OCI-LY1 (cell line): Measurements from ENCODE around the gene PCDHA6.
"Not testable (repeated sequence)": the region's sequence is repeated elsewhere in the genome, so short reads cannot be mapped to it uniquely, and the experiment has no call there.

Source experiments
- H2AFZ ChIP-seq: fragments of 200-600 bp; sonication (generic), shearing (Covaris generic); 2 replicates; pipeline ENCODE4 v1.6.0; 2014; ENCODE audit warnings: antibody characterized with exemption, mild to moderate bottlenecking, low read length
- H3F3A ChIP-seq: fragments of 200-600 bp; sonication (generic), shearing (Covaris generic); 2 replicates; pipeline ENCODE4 v1.6.0; 2014; ENCODE audit warnings: mild to moderate bottlenecking, antibody characterized with exemption, low read length, moderate library complexity; ENCODE audit not compliant: insufficient read depth
- H3K27ac ChIP-seq: fragments of 200-600 bp; sonication (generic); 2 replicates; pipeline ENCODE4 v1.5.1; 2014; ENCODE audit warnings: low read length, mixed run types, mild to moderate bottlenecking, low read depth; ENCODE audit not compliant: poor library complexity, severe bottlenecking
- H3K27me3 ChIP-seq: fragments of 200-600 bp; sonication (generic); 2 replicates; pipeline ENCODE4 v1.6.0; 2014; ENCODE audit warnings: antibody characterized with exemption, mild to moderate bottlenecking, low read length, moderate library complexity; ENCODE audit not compliant: insufficient read depth
- H3K36me3 ChIP-seq: fragments of 200-600 bp; sonication (generic); 2 replicates; pipeline ENCODE4 v1.6.1; 2014; ENCODE audit warnings: mild to moderate bottlenecking, antibody characterized with exemption, low read length, moderate library complexity, mixed read lengths; ENCODE audit not compliant: insufficient read depth
- H3K4me1 ChIP-seq: fragments of 200-600 bp; sonication (generic); 2 replicates; pipeline ENCODE4 v1.5.1; 2014; ENCODE audit warnings: mild to moderate bottlenecking, low read length, moderate library complexity; ENCODE audit not compliant: insufficient read depth, severe bottlenecking
- H3K4me2 ChIP-seq: fragments of 200-600 bp; sonication (generic), shearing (Covaris generic); 2 replicates; pipeline ENCODE4 v1.6.1; 2014; ENCODE audit warnings: low read length
- H3K4me3 ChIP-seq: fragments of 200-600 bp; sonication (generic); 2 replicates; pipeline ENCODE4 v1.5.1; 2014; ENCODE audit warnings: low read length, low read depth, mild to moderate bottlenecking, mixed read lengths; ENCODE audit not compliant: poor library complexity, severe bottlenecking
- H3K79me2 ChIP-seq: fragments of 200-600 bp; shearing (Covaris generic); 2 replicates; pipeline ENCODE4 v1.6.1; 2016; ENCODE audit warnings: mixed run types, low read length, mixed read lengths; ENCODE audit not compliant: insufficient read depth
- H3K9ac ChIP-seq: fragments of 200-600 bp; sonication (generic), shearing (Covaris generic); 2 replicates; pipeline ENCODE4 v1.6.1; 2014; ENCODE audit warnings: mild to moderate bottlenecking, low read length, mixed read lengths
- H3K9me2 ChIP-seq: fragments of 200-600 bp; sonication (generic), shearing (Covaris generic); 2 replicates; pipeline ENCODE4 v1.6.1; 2014; ENCODE audit warnings: low read depth, mild to moderate bottlenecking, low read length, mixed read lengths
- H3K9me3 ChIP-seq: fragments of 200-600 bp; shearing (Covaris generic); 2 replicates; pipeline ENCODE4 v1.6.1; 2014; ENCODE audit warnings: low read length, mixed read lengths
- H4K20me1 ChIP-seq: fragments of 200-600 bp; sonication (generic), shearing (Covaris generic); 2 replicates; pipeline ENCODE4 v1.6.0; 2016; ENCODE audit warnings: mild to moderate bottlenecking, low read length; ENCODE audit not compliant: insufficient read depth
- EZH2 ChIP-seq: fragments of 200-600 bp; sonication (generic), shearing (Covaris generic); IDR thresholded peaks from 2 replicates; pipeline ENCODE4 v1.8.0; 2017; ENCODE audit warnings: borderline replicate concordance, mixed run types, mild to moderate bottlenecking, antibody characterized with exemption, low read length, moderate library complexity, mixed read lengths
- TF ChIP-seq, protein P1 (sequence below): fragments of 200-600 bp; sonication (generic), shearing (Covaris generic); IDR thresholded peaks from 2 replicates; pipeline ENCODE4 v1.5.1; 2017; ENCODE audit warnings: mild to moderate bottlenecking, antibody characterized with exemption, low read length, moderate library complexity, mixed read lengths

PCDHA6 gene

DNA sequence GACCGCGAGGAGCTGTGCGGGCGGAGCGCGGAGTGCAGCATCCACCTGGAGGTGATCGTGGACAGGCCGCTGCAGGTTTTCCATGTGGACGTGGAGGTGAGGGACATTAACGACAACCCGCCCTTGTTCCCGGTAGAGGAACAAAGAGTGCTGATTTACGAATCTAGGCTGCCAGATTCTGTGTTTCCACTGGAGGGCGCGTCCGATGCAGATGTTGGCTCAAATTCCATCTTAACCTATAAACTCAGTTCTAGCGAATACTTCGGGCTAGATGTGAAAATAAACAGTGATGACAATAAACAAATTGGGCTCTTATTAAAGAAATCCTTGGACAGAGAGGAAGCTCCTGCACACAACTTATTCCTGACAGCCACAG is 590 bp downstream of the PCDHA6 start:
- no peak overlapping the region for H2AFZ ChIP-seq
- H3K4me1 ChIP-seq = no peaks in the 10 kb centered on the region
- H3K9ac ChIP-seq = no peak overlapping the region
- TF ChIP-seq, protein P1, sequence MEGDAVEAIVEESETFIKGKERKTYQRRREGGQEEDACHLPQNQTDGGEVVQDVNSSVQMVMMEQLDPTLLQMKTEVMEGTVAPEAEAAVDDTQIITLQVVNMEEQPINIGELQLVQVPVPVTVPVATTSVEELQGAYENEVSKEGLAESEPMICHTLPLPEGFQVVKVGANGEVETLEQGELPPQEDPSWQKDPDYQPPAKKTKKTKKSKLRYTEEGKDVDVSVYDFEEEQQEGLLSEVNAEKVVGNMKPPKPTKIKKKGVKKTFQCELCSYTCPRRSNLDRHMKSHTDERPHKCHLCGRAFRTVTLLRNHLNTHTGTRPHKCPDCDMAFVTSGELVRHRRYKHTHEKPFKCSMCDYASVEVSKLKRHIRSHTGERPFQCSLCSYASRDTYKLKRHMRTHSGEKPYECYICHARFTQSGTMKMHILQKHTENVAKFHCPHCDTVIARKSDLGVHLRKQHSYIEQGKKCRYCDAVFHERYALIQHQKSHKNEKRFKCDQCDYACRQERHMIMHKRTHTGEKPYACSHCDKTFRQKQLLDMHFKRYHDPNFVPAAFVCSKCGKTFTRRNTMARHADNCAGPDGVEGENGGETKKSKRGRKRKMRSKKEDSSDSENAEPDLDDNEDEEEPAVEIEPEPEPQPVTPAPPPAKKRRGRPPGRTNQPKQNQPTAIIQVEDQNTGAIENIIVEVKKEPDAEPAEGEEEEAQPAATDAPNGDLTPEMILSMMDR = no peak
- TF ChIP-seq EZH2 = no peak
- H3K79me2 ChIP-seq = no peaks in the 10 kb centered on the region
- H3K36me3 ChIP-seq = no peaks in the 10 kb centered on the region
- H3K27ac ChIP-seq = no peak overlapping the region
- H3K9me2 ChIP-seq = no peaks in the 10 kb centered on the region
- H3K4me2 ChIP-seq = no peak overlapping the region
- no peaks in the 10 kb centered on the region for H3K27me3 ChIP-seq
- no peaks in the 10 kb centered on the region for H3F3A ChIP-seq
- H3K4me3 ChIP-seq = no peak overlapping the region
- H3K9me3 ChIP-seq = no peaks in the 10 kb centered on the region
- no peaks in the 10 kb centered on the region for H4K20me1 ChIP-seq

DNA sequence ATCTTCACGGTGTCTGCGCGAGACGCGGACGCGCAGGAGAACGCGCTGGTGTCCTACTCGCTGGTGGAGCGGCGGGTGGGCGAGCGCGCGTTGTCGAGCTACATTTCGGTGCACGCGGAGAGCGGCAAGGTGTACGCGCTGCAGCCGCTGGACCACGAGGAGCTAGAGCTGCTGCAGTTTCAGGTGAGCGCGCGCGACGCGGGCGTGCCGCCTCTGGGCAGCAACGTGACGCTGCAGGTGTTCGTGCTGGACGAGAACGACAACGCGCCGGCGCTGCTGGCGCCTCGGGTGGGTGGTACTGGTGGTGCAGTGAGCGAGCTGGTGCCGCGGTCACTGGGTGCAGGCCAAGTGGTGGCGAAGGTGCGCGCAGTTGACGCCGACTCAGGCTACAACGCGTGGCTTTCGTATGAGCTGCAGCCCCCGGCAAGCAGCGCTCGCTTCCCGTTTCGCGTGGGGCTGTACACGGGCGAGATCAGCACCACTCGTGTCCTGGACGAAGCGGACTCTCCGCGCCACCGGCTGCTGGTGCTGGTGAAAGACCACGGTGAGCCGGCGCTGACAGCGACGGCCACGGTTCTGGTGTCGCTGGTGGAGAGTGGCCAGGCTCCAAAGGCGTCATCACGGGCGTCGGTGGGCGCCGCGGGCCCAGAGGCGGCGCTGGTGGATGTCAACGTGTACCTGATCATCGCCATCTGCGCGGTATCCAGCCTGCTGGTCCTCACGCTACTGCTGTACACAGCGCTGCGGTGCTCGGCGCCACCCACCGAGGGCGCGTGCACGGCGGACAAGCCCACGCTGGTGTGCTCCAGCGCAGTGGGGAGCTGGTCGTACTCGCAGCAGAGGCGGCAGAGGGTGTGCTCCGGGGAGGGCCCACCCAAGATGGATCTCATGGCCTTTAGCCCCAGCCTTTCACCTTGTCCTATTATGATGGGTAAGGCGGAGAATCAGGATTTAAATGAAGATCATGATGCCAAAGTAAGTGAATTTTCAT is 2.0 kb downstream of the PCDHA6 start:
- not testable (repeated sequence) for H3K4me2 ChIP-seq, H4K20me1 ChIP-seq, H3K9me2 ChIP-seq, H2AFZ ChIP-seq, H3K4me3 ChIP-seq, H3K9me3 ChIP-seq, H3K4me1 ChIP-seq, H3F3A ChIP-seq, H3K27ac ChIP-seq, H3K27me3 ChIP-seq, H3K36me3 ChIP-seq, H3K9ac ChIP-seq, H3K79me2 ChIP-seq

DNA sequence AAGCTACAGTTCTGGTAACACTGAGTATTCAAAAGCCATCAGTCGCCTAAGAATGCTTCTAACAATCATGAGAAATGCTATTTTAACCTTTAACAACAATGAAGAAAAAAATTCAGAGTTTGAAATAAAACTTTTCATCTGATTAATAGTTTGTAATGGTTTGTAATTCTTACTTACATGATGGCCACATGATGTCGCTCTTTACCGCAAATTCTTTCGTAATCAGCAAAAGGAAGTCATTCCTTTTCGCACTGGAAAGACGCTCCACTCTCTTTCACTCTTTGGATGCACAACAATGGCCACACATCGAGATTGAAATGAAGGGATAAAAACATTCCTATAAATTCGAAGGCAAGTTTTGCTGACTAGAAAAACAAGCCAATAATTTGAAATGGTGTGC is 6.2 kb downstream of the PCDHA6 start, which contains the start of gene PCDHA7:
Gene PCDHA7, plus strand, starts transcription at position 277 of the 400 bp plus-strand sequence. Its CDS starts 115 bp downstream, at position 392.
- H3K36me3 ChIP-seq = no peaks in the 10 kb centered on the region
- no peaks in the 10 kb centered on the region for H3K9me2 ChIP-seq
- H3K9me3 ChIP-seq = no peaks in the 10 kb centered on the region
- no peak within 1 kb of the TSS for H3K27ac ChIP-seq
- H3K9ac ChIP-seq = no peak within 1 kb of the TSS
- H3K79me2 ChIP-seq = no peaks in the 10 kb centered on the region
- no peak within 1 kb of the TSS for H3K4me2 ChIP-seq
- no peaks in the 10 kb centered on the region for H3F3A ChIP-seq
- no peak within 1 kb of the TSS for H3K4me3 ChIP-seq
- H2AFZ ChIP-seq = no peak within 1 kb of the TSS
- H3K27me3 ChIP-seq = no peaks in the 10 kb centered on the region
- TF ChIP-seq, protein P1 = no peak
- no peak for TF ChIP-seq EZH2
- no peaks in the 10 kb centered on the region for H3K4me1 ChIP-seq
- no peaks in the 10 kb centered on the region for H4K20me1 ChIP-seq

DNA sequence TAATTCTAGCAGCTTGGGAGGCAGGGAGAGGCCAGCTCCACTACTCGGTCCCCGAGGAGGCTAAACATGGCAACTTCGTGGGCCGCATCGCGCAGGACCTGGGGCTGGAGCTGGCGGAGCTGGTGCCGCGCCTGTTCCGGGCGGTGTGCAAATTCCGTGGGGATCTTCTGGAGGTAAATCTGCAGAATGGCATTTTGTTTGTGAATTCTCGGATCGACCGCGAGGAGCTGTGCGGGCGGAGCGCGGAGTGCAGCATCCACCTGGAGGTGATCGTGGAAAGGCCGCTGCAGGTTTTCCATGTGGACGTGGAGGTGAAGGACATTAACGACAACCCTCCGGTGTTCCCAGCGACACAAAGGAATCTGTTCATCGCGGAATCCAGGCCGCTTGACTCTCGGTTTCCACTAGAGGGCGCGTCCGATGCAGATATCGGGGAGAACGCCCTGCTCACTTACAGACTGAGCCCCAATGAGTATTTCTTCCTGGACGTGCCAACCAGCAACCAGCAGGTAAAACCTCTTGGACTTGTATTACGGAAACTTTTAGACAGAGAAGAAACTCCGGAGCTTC is 6.8 kb downstream of the PCDHA6 start:
- not testable (repeated sequence) for H3K79me2 ChIP-seq, H3K4me2 ChIP-seq, H3K4me1 ChIP-seq, H3F3A ChIP-seq, H3K4me3 ChIP-seq, H3K9me2 ChIP-seq, H2AFZ ChIP-seq, H3K9ac ChIP-seq, H3K27me3 ChIP-seq, H4K20me1 ChIP-seq, H3K36me3 ChIP-seq, H3K9me3 ChIP-seq, H3K27ac ChIP-seq
